Measurements from ENCODE around the gene TPK1. TPM values are rescaled to one million over a fixed set of nuclear protein-coding genes. Genes with fewer than 3 reads are reported as not detected.

TPK1 gene
- total and polyA plus RNA-seq, 8 donors, result 1.8 to 13.0 (median 4.3) TPM

GRCh38 chr7:144489504-144489903 lies 346.3 kb downstream of the TPK1 start:
- DNase-seq, result no peak
- Histone ChIP-seq H3K36me3 (no peaks in the 10 kb centered on the region), H3K4me1 (no peaks in the 10 kb centered on the region), H3K9me3 (peaks cover 0 to 1% (median 0%) of the 10 kb centered on the region in 4 donors), H3K27ac (no peak overlapping the region), H3K4me3 (no peak overlapping the region), H3K27me3 (no peaks in the 10 kb centered on the region)
- WGBS, 5 donors, result 68 to 82% (median 76%) methylated on average over 4 of the region's 4 CpGs
- TF ChIP-seq EP300 (IDR thresholded peaks at IDR 0.05) (no peak), CTCF (IDR thresholded peaks at IDR 0.05) (no peak), POLR2A (IDR thresholded peaks at IDR 0.05) (no peak), POLR2AphosphoS5 (IDR thresholded peaks at IDR 0.05) (no peak)
- intact Hi-C loops (cut with DNase I; ENCODE audit: low total_unique reads), result no loop called here

DNA sequence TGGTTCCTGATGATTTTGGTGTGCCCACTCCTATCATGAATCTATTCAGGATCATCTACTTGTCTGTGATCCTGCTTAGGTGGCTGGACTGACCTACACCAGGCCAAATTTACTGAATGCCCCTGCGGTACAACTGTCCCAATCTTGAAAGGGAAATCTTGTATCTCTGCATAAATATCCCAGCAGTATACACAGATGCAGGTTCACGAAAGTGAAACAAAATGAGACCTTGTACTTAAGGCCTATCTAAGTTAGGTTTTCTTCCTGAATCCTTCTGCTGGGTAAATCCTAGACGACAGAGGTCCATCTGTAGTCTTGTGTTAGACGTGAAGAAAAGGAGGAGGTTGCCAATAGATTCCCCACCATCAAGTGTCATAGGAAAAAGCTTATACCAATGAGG lies 346.9 kb downstream of the TPK1 start:
- DNase-seq, result no peak
- intact Hi-C loops (cut with DNase I; ENCODE audit: low total_unique reads), result no loop called here
- TF ChIP-seq POLR2AphosphoS5 (IDR thresholded peaks at IDR 0.05), result no peak
- TF ChIP-seq EP300 (IDR thresholded peaks at IDR 0.05), result no peak
- TF ChIP-seq POLR2A (IDR thresholded peaks at IDR 0.05), result no peak
- TF ChIP-seq CTCF (IDR thresholded peaks at IDR 0.05), result no peak
- WGBS, 5 donors, result 88 to 92% (median 90%) methylated on average over 4 of the region's 4 CpGs
- no peaks in the 10 kb centered on the region for H3K9me3 ChIP-seq
- no peaks in the 10 kb centered on the region for H3K36me3 ChIP-seq
- no peak overlapping the region for H3K4me3 ChIP-seq
- H3K27me3 ChIP-seq, result no peaks in the 10 kb centered on the region
- no peak overlapping the region for H3K27ac ChIP-seq
- H3K4me1 ChIP-seq, result no peaks in the 10 kb centered on the region

DNA sequence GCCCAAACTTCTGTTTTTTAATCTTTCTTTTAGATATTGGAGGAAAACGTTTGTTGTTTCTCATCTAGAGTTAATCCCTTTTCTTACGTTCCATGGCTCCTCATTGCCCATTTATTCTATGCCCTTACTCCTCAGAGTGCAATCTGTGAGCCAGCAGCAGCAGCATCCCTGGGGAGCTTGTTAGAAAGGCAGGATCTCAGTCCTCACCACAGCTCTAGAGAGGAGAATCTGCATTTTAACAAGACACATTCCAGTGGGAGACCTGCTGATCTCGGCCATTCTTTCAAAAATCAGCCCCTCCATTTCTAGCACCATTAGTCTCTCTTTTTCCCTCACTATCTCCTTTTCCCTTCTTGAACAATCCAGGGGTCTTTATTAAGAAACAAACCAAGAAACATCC lies 348.0 kb downstream of the TPK1 start:
- Histone ChIP-seq H3K4me1 (no peaks in the 10 kb centered on the region), H3K27me3 (no peaks in the 10 kb centered on the region), H3K36me3 (no peaks in the 10 kb centered on the region), H3K9me3 (no peaks in the 10 kb centered on the region), H3K4me3 (no peak overlapping the region), H3K27ac (no peak overlapping the region)
- 53 to 69% (median 58%) methylated on average over 3 of the region's 3 CpGs for WGBS, 5 donors
- TF ChIP-seq CTCF (IDR thresholded peaks at IDR 0.05), result no peak
- TF ChIP-seq POLR2AphosphoS5 (IDR thresholded peaks at IDR 0.05), result no peak
- no peak for TF ChIP-seq EP300 (IDR thresholded peaks at IDR 0.05)
- no peak for TF ChIP-seq POLR2A (IDR thresholded peaks at IDR 0.05)
- DNase-seq, result no peak
- intact Hi-C loops (cut with DNase I; ENCODE audit: low total_unique reads), result no loop called here

DNA sequence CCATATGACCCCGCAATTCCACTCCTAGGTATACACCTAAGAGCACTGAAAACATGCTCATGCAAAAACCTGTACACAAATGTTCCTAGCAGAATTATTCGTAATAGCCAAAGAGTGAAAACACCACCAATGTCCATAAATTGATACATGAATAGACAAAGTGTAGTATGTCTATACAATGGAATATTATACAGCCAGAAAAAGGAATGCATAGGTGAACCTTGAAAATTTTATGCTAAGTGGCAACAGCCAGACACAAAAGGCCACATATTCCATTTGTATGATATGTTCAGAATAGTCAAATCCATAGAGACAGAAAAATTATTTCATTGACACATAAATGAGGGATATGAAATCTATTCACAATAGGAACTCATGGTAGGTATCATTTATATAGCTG lies 351.4 kb downstream of the TPK1 start:
- H3K27me3 ChIP-seq, result no peaks in the 10 kb centered on the region
- H3K27ac ChIP-seq, result no peak overlapping the region
- no peaks in the 10 kb centered on the region for H3K9me3 ChIP-seq
- no peak for DNase-seq
- intact Hi-C loops (cut with DNase I; ENCODE audit: low total_unique reads), result no loop called here
- H3K4me1 ChIP-seq, result no peaks in the 10 kb centered on the region
- no peak for TF ChIP-seq POLR2A (IDR thresholded peaks at IDR 0.05)
- no peak for TF ChIP-seq EP300 (IDR thresholded peaks at IDR 0.05)
- no peak for TF ChIP-seq CTCF (IDR thresholded peaks at IDR 0.05)
- no peak for TF ChIP-seq POLR2AphosphoS5 (IDR thresholded peaks at IDR 0.05)
- no peak overlapping the region for H3K4me3 ChIP-seq
- 91 to 97% (median 97%) methylated on average over 2 of the region's 2 CpGs for WGBS, 5 donors
- H3K36me3 ChIP-seq, result no peaks in the 10 kb centered on the region
